ENCODE results near the gene STXBP6. TPM values are rescaled to one million over a fixed set of nuclear protein-coding genes. Genes with fewer than 3 reads are reported as not detected.

The STXBP6 gene
- total RNA-seq, 1 experiment from 2014 or later: 32.2 TPM

DNA sequence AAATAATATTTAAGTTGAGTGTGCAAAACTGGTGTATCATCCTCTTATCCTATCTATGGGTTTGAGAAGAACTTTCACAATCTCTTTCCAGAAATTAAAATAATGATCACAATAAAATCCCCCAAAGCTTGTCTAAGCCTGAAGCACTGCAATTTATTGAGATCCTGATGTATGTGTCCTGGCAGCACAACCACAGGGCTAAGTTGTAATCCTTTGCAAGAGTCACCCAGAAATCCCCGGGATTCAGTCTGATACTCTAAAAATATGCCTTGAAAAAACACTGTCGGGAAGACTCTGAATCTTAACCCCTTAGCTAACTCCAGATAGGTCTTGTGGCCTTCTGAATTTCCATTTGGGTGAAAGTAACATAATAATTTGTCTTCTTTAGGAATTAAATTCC, 40.3 kb upstream of the STXBP6 start:
- no peak overlapping the region for H3K4me3 ChIP-seq (ENCODE audit: low read depth, low read length)
- TF ChIP-seq, protein P1, sequence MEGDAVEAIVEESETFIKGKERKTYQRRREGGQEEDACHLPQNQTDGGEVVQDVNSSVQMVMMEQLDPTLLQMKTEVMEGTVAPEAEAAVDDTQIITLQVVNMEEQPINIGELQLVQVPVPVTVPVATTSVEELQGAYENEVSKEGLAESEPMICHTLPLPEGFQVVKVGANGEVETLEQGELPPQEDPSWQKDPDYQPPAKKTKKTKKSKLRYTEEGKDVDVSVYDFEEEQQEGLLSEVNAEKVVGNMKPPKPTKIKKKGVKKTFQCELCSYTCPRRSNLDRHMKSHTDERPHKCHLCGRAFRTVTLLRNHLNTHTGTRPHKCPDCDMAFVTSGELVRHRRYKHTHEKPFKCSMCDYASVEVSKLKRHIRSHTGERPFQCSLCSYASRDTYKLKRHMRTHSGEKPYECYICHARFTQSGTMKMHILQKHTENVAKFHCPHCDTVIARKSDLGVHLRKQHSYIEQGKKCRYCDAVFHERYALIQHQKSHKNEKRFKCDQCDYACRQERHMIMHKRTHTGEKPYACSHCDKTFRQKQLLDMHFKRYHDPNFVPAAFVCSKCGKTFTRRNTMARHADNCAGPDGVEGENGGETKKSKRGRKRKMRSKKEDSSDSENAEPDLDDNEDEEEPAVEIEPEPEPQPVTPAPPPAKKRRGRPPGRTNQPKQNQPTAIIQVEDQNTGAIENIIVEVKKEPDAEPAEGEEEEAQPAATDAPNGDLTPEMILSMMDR (IDR thresholded peaks at IDR 0.05; ENCODE audit: insufficient read depth in 1 of 2, low read depth in 1 of 2, low read length in 1 of 2, severe bottlenecking in 1 of 2, unreplicated experiment in 1 of 2): no peak
- CTCF ChIA-PET: no interaction called here
- no TSS peak for BruUV-seq (replicated peaks)
- H3K9me3 ChIP-seq: no peaks in the 10 kb centered on the region
- intact Hi-C loops (cut with micrococcal nuclease; ENCODE audit: unreplicated experiment): loop anchor here (2.0 kb wide), 1 partner anchor 43 kb away; no protein-coding TSS in a partner anchor
- H3K4me1 ChIP-seq: peaks cover 57% of the 10 kb centered on the region
- no peak overlapping the region for H3K4me3 Mint-ChIP-seq (ENCODE audit: unreplicated experiment)
- peaks cover 7% of the 10 kb centered on the region for H3K36me3 Mint-ChIP-seq (ENCODE audit: insufficient read depth, unreplicated experiment)
- POLR2A ChIA-PET: no interaction called here
- no peaks in the 10 kb centered on the region for H3K27me3 Mint-ChIP-seq (ENCODE audit: insufficient read depth, unreplicated experiment)
- no peaks in the 10 kb centered on the region for H3K9me3 Mint-ChIP-seq (ENCODE audit: unreplicated experiment)
- H3K4me1 Mint-ChIP-seq (ENCODE audit: low read depth, unreplicated experiment): peaks cover 46% of the 10 kb centered on the region
- no peak for DNase-seq
- H3K27ac Mint-ChIP-seq (ENCODE audit: unreplicated experiment): peak overlapping the region; percentile 82
- no peaks in the 10 kb centered on the region for H3K36me3 ChIP-seq (ENCODE audit: control insufficient read depth, insufficient read depth, low read length)
- H3K27me3 ChIP-seq (replicated peaks; ENCODE audit: control insufficient read depth, insufficient read depth, low read length): no peaks in the 10 kb centered on the region

DNA sequence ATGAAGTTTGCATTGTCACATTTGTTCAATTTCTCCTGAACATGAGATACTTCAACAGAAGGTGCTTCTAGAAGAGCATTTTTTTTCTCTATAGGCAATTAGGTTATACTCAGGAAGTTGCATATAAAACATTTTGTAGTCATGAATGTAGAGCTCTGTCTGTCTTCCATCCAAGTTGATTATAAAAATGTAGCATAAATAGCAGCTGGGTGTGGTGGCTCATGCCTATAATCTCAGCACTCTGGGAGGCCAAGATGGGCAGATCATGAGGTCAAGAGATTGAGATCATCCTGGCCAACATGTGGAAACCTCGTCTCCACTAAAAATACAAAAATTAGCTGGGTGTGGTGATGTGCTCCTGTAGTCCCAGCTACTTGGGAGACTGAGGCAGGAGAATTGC, 39.5 kb upstream of the STXBP6 start:
- POLR2A ChIA-PET: no interaction called here
- Histone ChIP-seq H3K4me1 (peaks cover 57% of the 10 kb centered on the region), H3K9me3 (no peaks in the 10 kb centered on the region), H3K27me3 (replicated peaks; ENCODE audit: control insufficient read depth, insufficient read depth, low read length) (no peaks in the 10 kb centered on the region), H3K4me3 (ENCODE audit: low read depth, low read length) (no peak overlapping the region), H3K36me3 (ENCODE audit: control insufficient read depth, insufficient read depth, low read length) (no peaks in the 10 kb centered on the region)
- Mint-ChIP-seq H3K27ac (ENCODE audit: unreplicated experiment) (peak overlapping the region; percentile 82), H3K36me3 (ENCODE audit: insufficient read depth, unreplicated experiment) (peaks cover 7% of the 10 kb centered on the region), H3K9me3 (ENCODE audit: unreplicated experiment) (no peaks in the 10 kb centered on the region), H3K4me3 (ENCODE audit: unreplicated experiment) (no peak overlapping the region), H3K27me3 (ENCODE audit: insufficient read depth, unreplicated experiment) (no peaks in the 10 kb centered on the region), H3K4me1 (ENCODE audit: low read depth, unreplicated experiment) (peaks cover 43% of the 10 kb centered on the region)
- CTCF ChIA-PET: no interaction called here
- no TSS peak for BruUV-seq (replicated peaks)
- intact Hi-C loops (cut with micrococcal nuclease; ENCODE audit: unreplicated experiment): no loop called here
- no peak for DNase-seq
- TF ChIP-seq, protein P1 (IDR thresholded peaks at IDR 0.05; ENCODE audit: insufficient read depth in 1 of 2, low read depth in 1 of 2, low read length in 1 of 2, severe bottlenecking in 1 of 2, unreplicated experiment in 1 of 2): no peak

DNA sequence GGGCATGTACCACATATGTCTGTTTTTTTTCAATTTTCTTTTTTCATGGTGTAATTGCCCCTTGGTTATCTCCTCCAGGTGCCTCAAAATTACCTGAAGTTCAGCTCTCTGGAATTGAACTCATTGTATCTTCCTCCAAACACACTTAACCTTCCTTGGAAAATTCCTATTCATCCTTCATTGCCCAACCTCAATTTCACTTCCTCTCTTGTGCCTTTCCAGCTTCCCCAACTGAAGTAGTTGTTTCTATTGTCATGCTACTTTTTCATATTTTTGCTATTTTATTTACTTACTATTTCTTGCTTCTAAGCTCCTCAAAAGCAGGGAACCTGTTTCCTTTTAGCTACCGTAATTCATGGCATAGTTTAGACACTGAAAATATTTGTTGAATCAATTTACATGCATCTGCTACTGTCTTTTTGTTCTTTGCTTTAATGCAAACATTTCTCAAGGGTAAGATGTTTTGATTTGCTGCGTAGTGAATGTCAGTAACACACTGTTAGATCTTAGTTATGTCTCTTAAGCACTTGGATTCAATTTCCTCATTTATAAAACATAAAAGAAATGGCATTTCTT, 37.0 kb upstream of the STXBP6 start:
- H3K27me3 ChIP-seq (replicated peaks; ENCODE audit: control insufficient read depth, insufficient read depth, low read length): no peaks in the 10 kb centered on the region
- H3K4me3 ChIP-seq (ENCODE audit: low read depth, low read length): no peak overlapping the region
- no peak overlapping the region for H3K4me3 Mint-ChIP-seq (ENCODE audit: unreplicated experiment)
- H3K36me3 Mint-ChIP-seq (ENCODE audit: insufficient read depth, unreplicated experiment): peaks cover 7% of the 10 kb centered on the region
- no peaks in the 10 kb centered on the region for H3K27me3 Mint-ChIP-seq (ENCODE audit: insufficient read depth, unreplicated experiment)
- H3K27ac Mint-ChIP-seq (ENCODE audit: unreplicated experiment): no peak overlapping the region
- no peaks in the 10 kb centered on the region for H3K36me3 ChIP-seq (ENCODE audit: control insufficient read depth, insufficient read depth, low read length)
- no TSS peak for BruUV-seq (replicated peaks)
- H3K9me3 ChIP-seq: no peaks in the 10 kb centered on the region
- DNase-seq: no peak
- peaks cover 2% of the 10 kb centered on the region for H3K9me3 Mint-ChIP-seq (ENCODE audit: unreplicated experiment)
- ChIA-PET CTCF (no interaction called here), POLR2A (no interaction called here)
- peaks cover 29% of the 10 kb centered on the region for H3K4me1 Mint-ChIP-seq (ENCODE audit: low read depth, unreplicated experiment)
- TF ChIP-seq, protein P1 (IDR thresholded peaks at IDR 0.05; ENCODE audit: insufficient read depth in 1 of 2, low read depth in 1 of 2, low read length in 1 of 2, severe bottlenecking in 1 of 2, unreplicated experiment in 1 of 2): no peak
- intact Hi-C loops (cut with micrococcal nuclease; ENCODE audit: unreplicated experiment): no loop called here
- peaks cover 31% of the 10 kb centered on the region for H3K4me1 ChIP-seq

All from Caco-2 (cell line).